Measurements from ENCODE around the gene CCNK. TPM values are rescaled to one million over a fixed set of nuclear protein-coding genes. Genes with fewer than 3 reads are reported as not detected.

The CCNK gene
- total RNA-seq, 1 donor from 2014 or later, result 64.8 TPM

GRCh38 chr14:99447739-99448138 is 33.5 kb upstream of the CCNK start:
- no peaks in the 10 kb centered on the region for H3K27me3 Mint-ChIP-seq
- no peak overlapping the region for H3K4me3 Mint-ChIP-seq (ENCODE audit: low read depth)
- H3K27ac Mint-ChIP-seq, result no peak overlapping the region
- H3K36me3 Mint-ChIP-seq (ENCODE audit: insufficient read depth), result peaks cover 12% of the 10 kb centered on the region
- TF ChIP-seq CTCF (IDR thresholded peaks at IDR 0.05; ENCODE audit: unreplicated experiment), result no peak
- H3K9me3 Mint-ChIP-seq (ENCODE audit: low read depth), result no peaks in the 10 kb centered on the region
- peaks cover 2% of the 10 kb centered on the region for H3K4me1 Mint-ChIP-seq (ENCODE audit: low read depth)
- DNase-seq (ENCODE audit: low spot score, unreplicated experiment), result no peak

GRCh38 chr14:99450266-99450665 is 30.9 kb upstream of the CCNK start:
- Mint-ChIP-seq H3K27ac (no peak overlapping the region), H3K27me3 (no peaks in the 10 kb centered on the region), H3K36me3 (ENCODE audit: insufficient read depth) (peaks cover 13% of the 10 kb centered on the region), H3K4me1 (ENCODE audit: low read depth) (peaks cover 2% of the 10 kb centered on the region), H3K4me3 (ENCODE audit: low read depth) (no peak overlapping the region), H3K9me3 (ENCODE audit: low read depth) (no peaks in the 10 kb centered on the region)
- no peak for TF ChIP-seq CTCF (IDR thresholded peaks at IDR 0.05; ENCODE audit: unreplicated experiment)
- DNase-seq (ENCODE audit: low spot score, unreplicated experiment), result no peak

GRCh38 chr14:99451234-99451633 is 30.0 kb upstream of the CCNK start:
- no peaks in the 10 kb centered on the region for H3K9me3 Mint-ChIP-seq (ENCODE audit: low read depth)

GRCh38 chr14:99452968-99453367 is 28.2 kb upstream of the CCNK start:
- no peak for DNase-seq (ENCODE audit: low spot score, unreplicated experiment)
- Mint-ChIP-seq H3K27me3 (no peaks in the 10 kb centered on the region), H3K27ac (no peak overlapping the region), H3K9me3 (ENCODE audit: low read depth) (no peaks in the 10 kb centered on the region), H3K4me1 (ENCODE audit: low read depth) (no peaks in the 10 kb centered on the region), H3K36me3 (ENCODE audit: insufficient read depth) (peaks cover 13% of the 10 kb centered on the region), H3K4me3 (ENCODE audit: low read depth) (no peak overlapping the region)
- TF ChIP-seq CTCF (IDR thresholded peaks at IDR 0.05; ENCODE audit: unreplicated experiment), result no peak

More at GRCh38 chr14:99451234-99451633, 30.0 kb upstream of the CCNK start:
- no peak for TF ChIP-seq CTCF (IDR thresholded peaks at IDR 0.05; ENCODE audit: unreplicated experiment)
- peak overlapping the region; percentile 22 for H3K27ac Mint-ChIP-seq
- H3K4me1 Mint-ChIP-seq (ENCODE audit: low read depth), result peaks cover 2% of the 10 kb centered on the region
- no peak for DNase-seq (ENCODE audit: low spot score, unreplicated experiment)
- H3K36me3 Mint-ChIP-seq (ENCODE audit: insufficient read depth), result peaks cover 11% of the 10 kb centered on the region
- H3K4me3 Mint-ChIP-seq (ENCODE audit: low read depth), result no peak overlapping the region
- no peaks in the 10 kb centered on the region for H3K27me3 Mint-ChIP-seq

- no peaks in the 10 kb centered on the region for H3K27me3 Mint-ChIP-seq
- DNase-seq (ENCODE audit: low spot score, unreplicated experiment), result no peak
- no peaks in the 10 kb centered on the region for H3K4me1 Mint-ChIP-seq (ENCODE audit: low read depth)
- TF ChIP-seq CTCF (IDR thresholded peaks at IDR 0.05; ENCODE audit: unreplicated experiment), result no peak
- no peak overlapping the region for H3K4me3 Mint-ChIP-seq (ENCODE audit: low read depth)
- no peaks in the 10 kb centered on the region for H3K9me3 Mint-ChIP-seq (ENCODE audit: low read depth)
- H3K27ac Mint-ChIP-seq, result no peak overlapping the region
- H3K36me3 Mint-ChIP-seq (ENCODE audit: insufficient read depth), result peaks cover 12% of the 10 kb centered on the region
Observed at GRCh38 chr14:99454246-99454645, 27.0 kb upstream of the CCNK start.

Measured in progenitor cell of endocrine pancreas (in vitro differentiated cells).